KOPT-K1 (cell line): Measurements from ENCODE around the gene LPAR2.
"Not testable (repeated sequence)": the region's sequence is repeated elsewhere in the genome, so short reads cannot be mapped to it uniquely, and the experiment has no call there.

Source experiments
- H3K27ac ChIP-seq: fragments of 200-600 bp; sonication (generic); 2 replicates; pipeline ENCODE4 v1.5.1; 2016; ENCODE audit warnings: antibody characterized with exemption, mild to moderate bottlenecking, low read depth, low read length; ENCODE audit not compliant: poor library complexity, severe bottlenecking
- H3K36me3 ChIP-seq: fragments of 200-600 bp; sonication (generic); 2 replicates; pipeline ENCODE4 v1.5.1; 2017; ENCODE audit warnings: antibody characterized with exemption, mild to moderate bottlenecking, low read length, moderate library complexity; ENCODE audit not compliant: insufficient read depth
- H3K9me3 ChIP-seq: fragments of 200-600 bp; sonication (generic); 2 replicates; pipeline ENCODE4 v1.5.1; 2017; ENCODE audit warnings: antibody characterized with exemption, low read length, mild to moderate bottlenecking; ENCODE audit not compliant: insufficient read depth, poor library complexity, severe bottlenecking

LPAR2 gene

DNA sequence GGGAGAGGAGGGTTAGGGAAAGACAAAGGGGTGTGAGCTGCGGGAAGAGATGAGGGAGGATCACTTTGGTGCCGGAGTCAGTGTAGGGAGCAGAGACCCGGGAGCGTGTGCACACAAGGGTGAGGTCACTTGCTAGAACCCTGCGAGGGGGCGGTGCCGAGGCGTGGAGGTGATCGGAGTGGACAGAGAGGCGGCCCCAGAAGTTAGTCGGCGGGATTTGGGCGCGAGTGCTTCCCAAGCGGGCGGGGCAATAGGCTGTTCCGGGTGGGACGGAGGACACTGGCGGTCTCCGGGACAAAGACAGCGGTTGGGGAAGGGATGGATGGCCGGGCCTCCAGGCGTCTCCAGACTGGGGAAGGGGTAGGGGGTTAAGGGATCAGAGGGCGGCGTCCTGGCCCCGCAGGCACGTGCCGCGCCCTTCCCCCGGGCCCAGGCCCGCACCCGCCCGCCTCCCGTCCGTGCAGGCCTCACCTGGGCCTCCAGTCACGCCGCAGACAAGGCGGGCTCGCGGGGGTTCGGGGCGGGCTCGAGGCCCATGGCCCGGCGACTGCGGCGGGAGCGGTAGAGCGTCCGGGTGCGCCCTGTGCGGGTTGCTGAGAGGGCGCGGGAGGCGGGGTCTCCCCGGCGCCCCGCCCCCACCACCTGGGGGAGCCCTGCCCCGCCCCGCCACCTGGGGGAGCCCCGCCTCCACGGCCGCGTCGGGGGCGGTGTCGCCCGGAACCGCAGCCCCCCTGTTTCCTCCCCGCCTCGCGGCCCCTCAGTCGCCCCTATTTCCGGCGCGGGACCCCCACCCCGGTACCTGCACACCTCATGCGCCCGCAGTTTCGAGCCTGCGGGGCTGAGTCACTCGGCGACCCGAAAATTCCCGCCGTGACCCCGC lies at the start of gene LPAR2:
LPAR2 (minus strand) TSS at position 600 of the 880 bp plus-strand sequence. CDS start 945 bp downstream, outside the sequence.
- Histone ChIP-seq H3K36me3 (peaks cover 30% of the 10 kb centered on the region), H3K27ac (no peak within 1 kb of the TSS), H3K9me3 (no peaks in the 10 kb centered on the region)

DNA sequence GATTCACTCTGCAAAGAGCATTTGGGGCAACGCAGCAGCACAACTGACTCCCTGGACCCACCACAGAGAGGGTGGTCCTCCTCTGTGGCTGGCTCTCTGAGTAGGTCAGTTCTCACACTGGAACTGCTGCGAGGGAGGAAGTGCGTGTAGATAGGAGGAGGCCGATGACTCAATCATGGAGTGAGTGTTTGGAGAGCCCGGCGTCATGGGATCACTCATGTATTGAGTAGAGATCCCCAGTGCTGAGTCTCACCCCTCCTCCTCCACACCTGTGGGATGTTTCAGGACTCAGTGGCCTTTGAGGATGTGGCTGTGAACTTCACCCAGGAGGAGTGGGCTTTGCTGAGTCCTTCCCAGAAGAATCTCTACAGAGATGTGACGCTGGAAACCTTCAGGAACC lies 49.6 kb upstream of the LPAR2 start:
- Histone ChIP-seq H3K36me3 (peaks cover 100% of the 10 kb centered on the region), H3K9me3 (peaks cover 100% of the 10 kb centered on the region), H3K27ac (no peak overlapping the region)

DNA sequence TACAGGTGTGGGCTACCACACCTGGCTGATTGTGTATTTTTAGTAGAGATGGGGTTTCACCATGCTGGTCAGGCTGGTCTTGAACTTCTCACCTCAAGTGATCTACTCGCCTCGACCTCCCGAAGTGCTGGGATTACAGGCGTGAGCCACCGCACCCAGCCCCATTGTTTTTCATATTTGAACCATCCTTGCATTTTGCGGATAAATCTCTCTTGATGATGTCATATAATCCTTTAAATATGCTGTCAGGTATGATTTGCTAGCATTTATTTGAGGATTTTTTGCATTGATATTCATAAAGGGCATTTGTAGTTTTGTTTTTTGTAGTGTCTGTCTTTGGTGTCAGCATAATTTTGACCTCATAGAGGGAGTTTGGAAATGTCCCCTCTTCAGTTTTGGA lies 46.3 kb upstream of the LPAR2 start:
- H3K36me3 ChIP-seq = peaks cover 97% of the 10 kb centered on the region
- no peak overlapping the region for H3K27ac ChIP-seq
- peaks cover 95% of the 10 kb centered on the region for H3K9me3 ChIP-seq

GRCh38 chr19:19672816-19673215 lies 44.8 kb upstream of the LPAR2 start:
- H3K36me3 ChIP-seq = peaks cover 82% of the 10 kb centered on the region
- peaks cover 80% of the 10 kb centered on the region for H3K9me3 ChIP-seq
- no peak overlapping the region for H3K27ac ChIP-seq

DNA sequence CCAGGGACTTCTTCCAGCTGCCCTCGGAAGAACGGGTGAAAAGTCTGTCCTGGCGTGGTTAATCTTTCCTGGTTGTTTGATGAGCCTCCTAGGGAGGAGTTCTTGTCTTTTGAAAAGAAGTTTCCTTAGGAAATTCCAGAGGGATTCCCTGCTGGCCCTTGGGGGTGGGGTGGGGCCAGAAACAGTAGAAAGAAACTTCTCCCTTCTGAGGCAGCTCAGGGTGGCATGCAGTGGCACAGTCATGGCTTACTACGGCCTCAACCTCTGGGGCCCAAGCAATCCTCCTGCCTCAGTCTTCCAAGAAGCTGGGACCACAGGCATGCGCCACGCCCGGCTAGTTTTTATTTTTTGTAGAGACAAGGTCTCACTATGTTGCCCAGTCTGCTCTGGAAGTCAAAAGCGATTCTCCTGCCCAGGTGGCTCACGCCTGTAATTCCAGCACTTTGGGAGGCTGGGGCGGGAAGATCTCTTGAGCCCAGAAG lies 42.1 kb upstream of the LPAR2 start:
- H3K36me3 ChIP-seq = peaks cover 55% of the 10 kb centered on the region
- peaks cover 53% of the 10 kb centered on the region for H3K9me3 ChIP-seq
- H3K27ac ChIP-seq = peak overlapping the region; percentile 89

DNA sequence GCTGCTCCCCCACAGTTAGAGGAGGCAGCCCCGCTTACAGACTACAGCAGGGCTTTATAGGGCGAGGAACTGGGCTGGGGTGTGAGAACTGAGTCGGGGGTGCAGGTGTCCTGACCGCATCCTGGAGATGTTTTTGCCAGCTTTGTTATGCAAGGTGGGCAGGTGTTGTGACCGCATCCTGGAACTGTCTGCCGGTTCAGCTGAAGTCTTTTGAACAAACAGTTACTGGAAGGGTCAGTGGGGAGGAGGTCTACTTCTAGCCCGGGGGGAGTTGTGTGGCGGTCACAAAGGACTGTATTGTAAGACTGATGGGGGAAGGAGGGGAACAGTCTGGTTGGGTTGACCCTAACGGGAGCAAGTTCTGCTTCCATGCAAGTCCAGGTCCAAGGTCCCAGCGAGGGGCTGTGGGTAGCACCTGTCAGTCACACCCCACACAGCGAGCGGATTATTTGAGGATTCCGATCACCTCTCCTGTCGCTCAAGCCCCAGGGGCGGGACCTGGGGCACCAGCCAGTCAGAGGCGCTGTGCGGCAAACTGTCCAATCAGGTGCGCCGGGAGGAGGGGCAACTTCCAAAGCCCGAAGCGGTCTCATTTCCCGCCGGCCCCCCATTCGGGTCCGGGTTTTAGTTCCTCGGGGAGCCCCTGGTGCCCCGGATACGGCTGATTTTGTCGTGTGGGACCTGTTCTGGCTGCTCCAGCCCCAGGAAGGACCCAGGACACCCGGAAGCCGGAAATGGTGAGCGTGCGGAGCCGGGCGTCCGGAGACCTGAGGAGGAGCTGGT lies 40.4 kb upstream of the LPAR2 start, which contains the start of gene ZNF101:
ZNF101 (plus strand) TSS at position 610 of the 783 bp plus-strand sequence; CDS start at position 735, 125 bp downstream.
- Histone ChIP-seq H3K27ac (peak within 1 kb of the TSS; percentile 89), H3K36me3 (peaks cover 38% of the 10 kb centered on the region), H3K9me3 (peaks cover 36% of the 10 kb centered on the region)

DNA sequence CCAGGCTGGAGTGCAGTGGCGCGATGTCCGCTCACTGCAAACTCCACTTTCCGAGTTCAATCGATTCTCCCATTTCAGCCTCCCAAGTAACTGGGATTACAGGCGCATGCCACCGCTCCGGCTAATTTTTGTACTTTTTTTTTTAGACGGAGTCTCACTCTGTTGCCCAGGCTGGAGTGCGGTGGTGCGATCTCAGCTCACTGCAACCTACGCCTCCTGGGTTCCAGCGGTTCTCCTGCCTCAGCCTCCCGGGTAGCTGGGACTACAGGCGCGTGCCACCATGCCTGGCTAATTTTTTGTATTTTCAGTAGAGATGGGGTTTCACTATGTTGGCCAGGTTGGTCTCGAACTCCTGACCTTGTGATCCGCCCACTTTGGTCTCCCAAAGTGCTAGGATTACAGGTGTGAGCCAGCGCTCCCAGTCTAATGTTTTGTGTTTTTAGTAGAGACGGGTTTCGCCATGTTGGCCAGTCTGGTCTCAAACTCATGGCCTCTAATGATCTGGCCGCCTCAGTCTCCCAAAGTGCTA lies 37.5 kb upstream of the LPAR2 start:
- not testable (repeated sequence) for H3K9me3 ChIP-seq, H3K27ac ChIP-seq
- H3K36me3 ChIP-seq = peaks cover 17% of the 10 kb centered on the region; the same call in 1 of the 2 replicates

DNA sequence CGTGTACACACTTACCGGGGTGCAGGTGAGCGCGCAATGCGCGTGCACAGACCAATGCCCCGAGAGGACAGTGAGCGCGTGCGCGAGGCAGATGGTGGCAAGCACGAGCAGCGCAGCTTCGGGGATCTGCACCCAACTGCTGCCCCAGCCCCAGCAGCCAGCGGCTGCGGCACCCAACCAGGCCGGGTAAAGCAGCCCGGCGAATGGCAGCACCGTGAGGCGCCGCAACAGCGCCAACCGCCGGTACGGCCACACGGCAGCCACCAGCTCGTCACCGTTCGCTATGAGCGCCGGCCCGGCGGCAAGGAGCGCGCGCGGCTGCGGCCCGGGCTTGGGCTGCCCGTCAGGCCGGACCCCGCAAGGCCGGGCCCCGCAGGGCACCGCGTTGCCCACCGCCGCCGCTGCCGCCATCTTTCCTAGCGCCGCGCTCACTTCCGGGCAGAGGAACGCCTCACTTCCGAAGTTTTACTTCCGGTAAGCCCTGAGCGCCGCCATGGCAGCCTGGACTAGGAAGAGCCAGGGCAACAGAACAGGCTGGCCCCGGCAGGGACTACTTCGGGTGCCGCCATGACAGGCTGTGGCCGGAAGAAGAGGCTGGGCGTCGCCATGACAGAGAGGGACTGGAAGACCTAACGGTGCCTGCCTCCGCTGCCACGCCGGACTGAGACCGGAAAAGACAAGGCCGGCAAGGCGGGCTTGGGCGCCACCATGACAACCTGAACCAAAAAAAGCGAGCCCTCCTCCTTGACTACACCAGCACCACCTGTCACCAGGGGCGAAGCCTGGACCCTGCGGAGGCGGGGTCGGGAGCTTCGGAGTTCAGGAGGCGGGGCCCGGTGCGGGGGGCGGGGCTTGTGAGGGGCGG lies 35.5 kb upstream of the LPAR2 start, which contains the start of gene ATP13A1:
ATP13A1 (minus strand) TSS at position 421 of the 865 bp plus-strand sequence; CDS start at position 411, 10 bp downstream.
- H3K9me3 ChIP-seq = no peaks in the 10 kb centered on the region
- H3K36me3 ChIP-seq = peaks cover 29% of the 10 kb centered on the region
- H3K27ac ChIP-seq = peak within 1 kb of the TSS; percentile 81

GRCh38 chr19:19662871-19663255 lies 34.8 kb upstream of the LPAR2 start:
- Histone ChIP-seq H3K36me3 (peaks cover 35% of the 10 kb centered on the region), H3K27ac (peak overlapping the region; percentile 81), H3K9me3 (no peaks in the 10 kb centered on the region)

GRCh38 chr19:19662344-19662743 lies 34.3 kb upstream of the LPAR2 start:
- peak overlapping the region; percentile 81 for H3K27ac ChIP-seq
- peaks cover 40% of the 10 kb centered on the region for H3K36me3 ChIP-seq
- H3K9me3 ChIP-seq = no peaks in the 10 kb centered on the region

DNA sequence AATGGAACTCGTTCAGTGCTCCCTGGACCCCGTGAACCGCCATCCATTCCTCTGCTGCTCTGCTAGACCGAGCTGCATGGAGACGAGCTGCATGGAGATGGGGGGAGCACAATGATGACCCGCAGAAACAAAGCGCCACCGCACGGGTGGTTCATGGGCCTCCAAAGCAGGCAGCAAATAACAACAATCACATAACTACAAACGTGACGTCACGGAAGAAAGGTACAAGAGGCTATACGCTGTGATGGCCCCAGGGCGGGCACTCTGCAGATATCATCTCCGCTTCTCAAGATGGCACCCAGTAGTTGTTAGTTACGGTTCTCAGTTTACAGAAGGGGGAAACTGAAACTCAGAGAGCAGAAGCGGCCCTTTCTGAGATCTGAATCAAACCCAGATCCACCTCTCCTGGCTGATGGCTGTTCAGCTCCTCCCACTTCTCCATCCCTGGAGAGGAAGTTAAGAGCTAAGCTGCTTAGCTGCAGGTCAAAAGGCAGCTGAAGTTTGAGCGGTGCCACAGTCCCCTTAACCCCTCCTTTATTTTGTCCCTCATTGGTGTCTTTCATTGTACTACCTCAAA lies 33.7 kb upstream of the LPAR2 start:
- Histone ChIP-seq H3K36me3 (peaks cover 46% of the 10 kb centered on the region), H3K9me3 (no peaks in the 10 kb centered on the region), H3K27ac (peak overlapping the region; percentile 81)

GRCh38 chr19:19661141-19661674 lies 33.2 kb upstream of the LPAR2 start:
- H3K9me3 ChIP-seq = no peaks in the 10 kb centered on the region
- H3K36me3 ChIP-seq = peaks cover 51% of the 10 kb centered on the region
- H3K27ac ChIP-seq = peak overlapping the region; percentile 81

GRCh38 chr19:19659646-19660245 lies 31.7 kb upstream of the LPAR2 start:
- Histone ChIP-seq H3K36me3 (peaks cover 66% of the 10 kb centered on the region), H3K27ac (no peak overlapping the region), H3K9me3 (no peaks in the 10 kb centered on the region)
